Inflammatory macrophage (primary cell): ENCODE results near the gene ATG4D.

Source experiments
- DNase-seq, 2 donors: peaks; one replicate each; pipeline ENCODE4 v3.0.0-alpha.2; 2020 to 2022

Gene ATG4D

DNA sequence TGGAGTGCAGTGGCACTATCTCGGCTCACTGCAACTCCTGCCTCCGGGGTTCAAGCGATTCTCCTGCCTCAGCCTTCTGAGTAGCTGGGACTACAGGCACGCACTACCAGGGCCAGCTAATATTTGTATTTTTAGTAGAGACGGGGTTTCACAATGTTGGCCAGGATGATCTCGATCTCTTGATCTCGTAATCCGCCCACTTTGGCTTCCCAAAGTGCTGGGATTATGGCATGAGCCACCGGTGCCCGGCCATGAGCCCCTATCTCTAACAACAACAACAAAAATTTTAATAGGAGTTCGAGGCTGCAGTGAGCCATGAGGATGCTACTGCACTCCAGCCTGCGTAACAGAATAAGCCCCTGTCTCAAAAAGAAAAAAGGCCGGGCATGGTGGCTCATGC lies 38.4 kb downstream of the ATG4D start:
- no peak for DNase-seq

DNA sequence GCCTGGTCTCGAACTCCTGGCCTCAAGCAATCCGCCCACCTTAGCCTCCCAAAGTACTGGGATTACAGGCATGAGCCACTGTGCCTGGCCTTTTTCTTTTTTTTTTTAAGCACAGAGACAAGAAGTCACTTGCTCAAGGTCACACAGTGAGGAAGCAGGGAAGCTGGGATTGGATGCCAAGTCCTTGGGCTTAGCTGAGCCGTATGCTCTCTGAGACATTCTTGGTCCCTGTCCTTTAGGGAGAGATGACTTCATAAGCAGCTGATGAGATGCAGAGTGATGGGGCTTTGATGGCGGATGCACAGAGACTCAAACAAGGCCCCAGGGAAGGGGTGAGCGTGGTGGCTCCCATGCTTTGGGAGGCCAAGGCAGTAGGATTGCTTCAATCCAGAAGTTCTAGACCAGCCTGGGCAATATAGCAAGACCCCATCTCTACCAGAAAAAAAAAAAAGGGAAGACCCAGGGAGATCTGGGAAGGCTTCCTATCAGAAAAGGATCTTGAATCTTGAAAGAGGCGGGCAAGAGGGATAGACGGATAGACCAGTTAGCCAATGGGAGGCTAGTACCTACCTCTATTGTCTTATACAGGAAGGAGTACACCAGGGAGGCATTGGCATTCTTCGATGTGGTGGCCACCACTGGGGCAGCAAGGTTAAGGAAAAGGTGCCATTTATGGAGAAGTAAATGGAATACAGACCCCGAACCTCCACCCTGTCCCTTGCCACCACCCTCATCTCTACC lies 39.5 kb downstream of the ATG4D start:
- DNase-seq, result no peak

DNA sequence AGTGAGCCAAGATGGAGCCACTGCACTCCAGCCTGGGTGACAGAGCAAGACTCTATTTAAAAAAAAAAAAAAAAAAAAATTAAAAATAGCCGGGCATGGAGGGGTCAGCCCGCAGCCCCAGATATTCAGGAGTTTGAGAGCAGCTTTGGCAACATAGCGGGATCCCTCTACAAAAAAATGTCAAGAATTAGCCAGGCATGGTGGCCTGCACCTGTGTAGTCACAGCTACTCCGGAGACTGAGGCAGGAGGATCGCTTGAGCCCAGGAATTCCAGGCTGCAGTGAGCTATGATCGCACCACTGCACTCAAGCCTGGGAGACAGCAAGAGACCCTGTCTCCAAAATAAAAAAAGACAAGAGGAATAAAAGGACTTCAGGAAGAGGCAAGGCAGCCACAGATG lies 42.7 kb downstream of the ATG4D start:
- no peak for DNase-seq

- no peak for DNase-seq
These were observed 43.5 kb downstream of the ATG4D start, which contains the start of gene AP1M2 for GRCh38 chr19:10587022-10587838. Gene AP1M2 (minus strand): TSS chr19:10587312. CDS start chr19:10587231, 81 bp downstream.

DNA sequence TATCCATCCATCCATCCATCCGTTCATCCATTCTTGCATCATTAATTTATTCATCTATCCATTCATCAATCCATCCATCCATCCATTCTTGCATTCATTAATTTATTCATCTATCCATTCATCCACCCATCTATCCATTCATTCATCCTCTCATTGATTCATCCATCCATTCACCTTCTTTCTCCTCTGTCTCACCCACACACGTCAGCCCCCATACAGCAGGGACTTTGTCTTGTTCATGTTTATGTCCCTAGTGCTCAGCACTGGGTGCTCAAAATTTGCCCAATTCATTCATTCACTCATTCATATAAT lies 44.1 kb downstream of the ATG4D start:
- no peak for DNase-seq

DNA sequence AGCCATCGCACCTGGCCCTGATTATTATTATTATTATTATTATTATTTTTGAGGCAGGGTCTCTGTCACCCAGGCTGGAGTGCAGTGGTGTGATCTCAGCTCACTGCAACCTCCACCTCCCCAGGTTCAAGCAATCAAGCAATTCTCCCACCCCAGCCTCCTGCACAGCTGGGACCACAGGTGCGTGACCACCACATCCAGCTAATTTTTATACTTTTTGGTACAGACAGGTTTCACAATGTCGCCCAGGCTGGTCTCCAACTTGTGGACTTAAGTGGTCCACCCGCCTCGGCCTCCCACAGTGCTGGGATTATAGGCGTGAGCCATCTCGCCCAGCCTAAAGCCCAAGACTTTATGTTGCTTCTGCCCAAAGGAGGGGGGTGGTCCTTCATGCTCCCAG lies 49.4 kb downstream of the ATG4D start:
- DNase-seq, result no peak

DNA sequence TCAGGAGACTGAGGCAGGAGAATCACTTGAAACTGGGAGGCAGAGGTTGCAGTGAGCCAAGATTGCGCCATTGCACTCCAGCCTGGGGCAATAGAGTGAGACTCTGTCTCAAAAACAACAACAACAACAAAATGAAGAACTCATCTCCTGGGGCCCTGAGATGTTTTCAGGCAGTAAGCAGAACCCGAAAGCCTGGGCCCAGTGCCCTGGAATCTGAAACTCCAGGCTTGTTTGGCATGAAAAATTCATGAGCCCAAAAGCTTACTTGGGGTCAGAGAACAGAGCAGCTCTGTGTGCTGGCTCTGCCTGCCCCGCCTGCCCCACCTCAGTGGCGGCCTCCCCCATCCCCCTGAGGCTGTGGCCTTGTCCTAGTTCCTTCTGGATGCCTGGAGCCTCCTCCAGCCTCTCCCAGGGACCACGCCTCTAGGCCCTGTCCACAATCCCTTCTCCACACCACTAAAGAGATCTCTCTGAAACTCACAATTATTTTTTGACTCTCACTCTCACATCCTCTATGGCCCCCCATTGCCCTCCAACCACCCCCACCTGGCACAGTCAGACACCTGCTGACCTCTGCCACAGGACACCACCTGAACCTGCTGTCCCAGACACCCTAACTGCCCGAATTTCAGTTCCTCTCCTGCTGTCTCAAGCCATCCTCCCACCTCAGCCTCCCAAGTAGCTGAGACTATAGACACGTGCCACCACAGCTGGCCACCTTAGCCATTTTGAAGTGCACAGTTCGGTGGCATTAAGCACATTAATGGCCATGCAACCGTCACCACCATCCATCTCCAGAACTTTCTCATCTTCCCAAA lies 50.3 kb downstream of the ATG4D start:
- peak; percentile 65 to 72 for DNase-seq

DNA sequence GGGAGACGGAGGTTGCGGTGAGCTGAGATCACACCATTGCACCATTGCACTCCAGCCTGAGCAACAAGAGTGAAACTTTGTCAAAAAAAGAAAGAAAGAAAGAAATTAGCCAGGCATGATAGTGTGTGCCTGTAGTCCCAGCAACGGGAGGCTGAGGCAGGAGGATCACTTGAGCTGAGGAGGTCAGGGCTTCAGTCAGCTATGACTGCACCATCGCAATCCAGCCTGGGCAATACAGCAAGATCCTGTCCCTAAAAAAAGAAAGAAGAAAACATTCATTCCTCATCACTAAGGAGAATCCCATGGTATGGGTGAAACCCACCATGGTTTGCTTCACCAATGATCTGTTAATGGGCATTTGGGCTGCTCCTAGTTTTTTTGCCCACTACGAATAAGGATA lies 56.4 kb downstream of the ATG4D start:
- DNase-seq, result no peak

- no peak for DNase-seq
These were observed 58.3 kb downstream of the ATG4D start for GRCh38 chr19:10601999-10602329.

DNA sequence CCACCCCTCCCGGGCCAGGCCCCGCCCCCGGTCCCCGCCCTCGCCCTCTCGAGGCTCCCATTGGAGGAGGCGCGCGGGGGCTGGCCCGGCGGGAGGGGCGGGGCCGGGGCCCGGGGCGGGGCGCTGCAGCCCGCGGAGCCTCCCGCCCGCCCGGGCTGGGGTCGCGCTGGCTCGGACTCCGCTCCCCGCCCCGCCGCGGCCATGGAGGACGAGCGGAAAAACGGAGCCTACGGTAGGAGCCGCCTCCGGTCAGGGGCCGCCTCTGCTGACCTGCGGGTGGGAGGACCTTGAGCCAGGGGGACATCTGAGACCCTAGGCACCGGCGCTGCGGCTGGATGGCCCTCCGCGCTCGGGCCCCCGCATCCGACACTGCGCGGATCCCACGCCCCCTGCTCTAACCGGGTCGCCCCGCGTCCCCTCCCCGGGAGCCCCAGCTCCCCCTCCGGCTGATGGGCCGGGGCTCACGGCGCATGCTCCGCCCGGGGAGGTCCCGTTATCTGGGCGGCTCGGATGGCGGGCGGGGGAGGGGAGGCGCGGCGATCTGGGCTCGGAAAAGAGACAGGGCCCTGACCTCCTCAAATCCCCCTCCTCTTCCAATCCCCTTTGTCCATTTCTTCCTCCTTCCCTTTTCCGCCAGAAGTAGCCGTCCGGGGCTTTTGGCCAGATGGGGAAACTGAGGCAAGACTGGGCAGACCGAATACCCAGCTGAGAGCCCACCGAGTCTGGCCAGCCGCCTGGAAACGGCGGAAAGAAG lies 58.8 kb downstream of the ATG4D start:
- DNase-seq, result peak; percentile 79 to 85
